Activated CD4-positive, alpha-beta T cell treated with anti-CD3 and anti-CD28 coated beads for 36 hours (primary cell): ENCODE results near the gene TSFM. TPM values are rescaled to one million over a fixed set of nuclear protein-coding genes. Genes with fewer than 3 reads are reported as not detected.

Experiments used
- ATAC-seq: fragments of 200-7000 bp; cut with Tn5 transposase; one replicate; pipeline ENCODE4 v1.10.0; 2021; ENCODE audit warnings: mild to moderate bottlenecking, moderate library complexity
- CTCF ChIA-PET: fragments of 350-600 bp; sonication (Branson Sonifier 250); formaldehyde crosslinking; loops from one replicate; lab custom pipeline; 2021; ENCODE audit warnings: antibody characterized with exemption; lab: Charles Lee
- POLR2A ChIA-PET: fragments of 350-600 bp; sonication (Branson Sonifier 250); formaldehyde crosslinking; loops from one replicate; lab custom pipeline; 2021; ENCODE audit warnings: antibody characterized with exemption, inconsistent platforms; lab: Charles Lee
- DNase-seq: peaks from one replicate; pipeline ENCODE4 v3.0.0-alpha.2; 2020
- H3K27ac Mint-ChIP-seq: one replicate; pipeline ENCODE4 v1.8.0; 2021; ENCODE audit warnings: mixed read lengths
- H3K27me3 Mint-ChIP-seq: one replicate; pipeline ENCODE4 v1.8.0; 2021; ENCODE audit warnings: mixed read lengths
- H3K36me3 Mint-ChIP-seq: one replicate; pipeline ENCODE4 v1.8.0; 2021; ENCODE audit warnings: low read depth, mixed read lengths
- H3K4me1 Mint-ChIP-seq: one replicate; pipeline ENCODE4 v1.8.0; 2021; ENCODE audit warnings: mixed read lengths
- H3K4me3 Mint-ChIP-seq: one replicate; pipeline ENCODE4 v1.8.0; 2021; ENCODE audit warnings: mild to moderate bottlenecking, moderate library complexity, mixed read lengths
- H3K9me3 Mint-ChIP-seq: one replicate; pipeline ENCODE4 v1.8.0; 2021; ENCODE audit warnings: low read depth, mixed read lengths
- intact Hi-C, 2 experiments: fragments of 100-400 bp; cut with DNase I in 1 of 2; cut with micrococcal nuclease in 1 of 2; formaldehyde crosslinking; loops; one replicate each; pipeline versions ENCODE4 v1.14.2 to v1.15.1; 2022 to 2024; cut with DNase I, micrococcal nuclease
- total RNA-seq, 2 experiments: library from RNA; stranded (reverse); gene quantifications; one replicate each; pipeline ENCODE4 v1.2.3, GENCODE V29; 2021

The TSFM gene
- total RNA-seq, 2 experiments from 2014 or later = 30.7 to 56.9 TPM

- H3K36me3 Mint-ChIP-seq = peaks cover 22% of the 10 kb centered on the region
Measured at GRCh38 chr12:57779736-57780135, 2.9 kb upstream of the TSFM start.

GRCh38 chr12:57780284-57780897 lies 2.2 kb upstream of the TSFM start:
- peaks cover 22% of the 10 kb centered on the region for H3K36me3 Mint-ChIP-seq
- POLR2A ChIA-PET = no interaction called here
- CTCF ChIA-PET = interaction anchor here (1.1 to 1.7 kb wide), 4 partner anchors 21 to 124 kb away, joined by 3 to 4 read pairs (median 4); no protein-coding TSS in a partner anchor
- H3K4me3 Mint-ChIP-seq = no peak overlapping the region
- H3K27ac Mint-ChIP-seq = no peak overlapping the region
- H3K27me3 Mint-ChIP-seq = no peaks in the 10 kb centered on the region
- DNase-seq (no peak), ATAC-seq (no peak)
- intact Hi-C loops = loop anchor here in 1 of 2 experiments (5.0 kb wide), 1 partner anchor 67 kb away; the partner anchor contains the start of gene CTDSP2
- H3K9me3 Mint-ChIP-seq = no peaks in the 10 kb centered on the region
- H3K4me1 Mint-ChIP-seq = peaks cover 37% of the 10 kb centered on the region

More at GRCh38 chr12:57779736-57780135, 2.9 kb upstream of the TSFM start:
- CTCF ChIA-PET = interaction anchor here (0.6 to 2.7 kb wide), 9 partner anchors 14 to 137 kb away, joined by 3 to 15 read pairs (median 4); no protein-coding TSS in a partner anchor
- Mint-ChIP-seq H3K9me3 (no peaks in the 10 kb centered on the region), H3K4me3 (no peak overlapping the region), H3K27ac (peak overlapping the region; percentile 17), H3K27me3 (no peaks in the 10 kb centered on the region), H3K4me1 (peaks cover 37% of the 10 kb centered on the region)
- ATAC-seq (no peak), DNase-seq (no peak)
- intact Hi-C loops = loop anchor here in 1 of 2 experiments (5.0 kb wide), 1 partner anchor 68 kb away; the partner anchor contains the start of gene CTDSP2
- POLR2A ChIA-PET = no interaction called here

- Mint-ChIP-seq H3K4me1 (peaks cover 35% of the 10 kb centered on the region), H3K27ac (peak overlapping the region; percentile 98), H3K4me3 (no peak overlapping the region), H3K36me3 (peaks cover 16% of the 10 kb centered on the region), H3K9me3 (no peaks in the 10 kb centered on the region), H3K27me3 (no peaks in the 10 kb centered on the region)
- intact Hi-C loops = loop anchor here in 1 of 2 experiments (5.0 kb wide), 1 partner anchor 66 kb away; the partner anchor contains the start of gene CTDSP2
- DNase-seq (no peak), ATAC-seq (no peak)
- ChIA-PET POLR2A (no interaction called here), CTCF (interaction anchor here (0.7 to 3.8 kb wide), 16 partner anchors 9 to 606 kb away, joined by 3 to 24 read pairs (median 4); partner anchors contain the start of genes EEF1AKMT3, METTL1 and TSPAN31)
Measured at GRCh38 chr12:57781244-57781643, 1.3 kb upstream of the TSFM start.

- CTCF ChIA-PET = interaction anchor here (0.7 to 3.8 kb wide), 13 partner anchors 9 to 606 kb away, joined by 3 to 24 read pairs (median 4); partner anchors contain the start of genes EEF1AKMT3, METTL1 and TSPAN31
- H3K36me3 Mint-ChIP-seq = peaks cover 15% of the 10 kb centered on the region
- H3K4me3 Mint-ChIP-seq = peak overlapping the region; percentile 98
- no peak for ATAC-seq
- peak overlapping the region; percentile 98 for H3K27ac Mint-ChIP-seq
- POLR2A ChIA-PET = interaction anchor here (1.1 kb wide), 1 partner anchor 160 kb away, joined by 3 read pairs; the partner anchor contains the start of gene ATP23
- DNase-seq = no peak
- peaks cover 35% of the 10 kb centered on the region for H3K4me1 Mint-ChIP-seq
- no peaks in the 10 kb centered on the region for H3K9me3 Mint-ChIP-seq
- intact Hi-C loops = loop anchor here (1.0 to 5.0 kb wide), 6 partner anchors 10 to 159 kb away; partner anchors contain the start of genes CTDSP2 (in 2 of the 2), EEF1AKMT3 (in 2 of the 2), METTL1 (in 2 of the 2) and ATP23 (in 1 of the 2)
- no peaks in the 10 kb centered on the region for H3K27me3 Mint-ChIP-seq
Measured at GRCh38 chr12:57781801-57782200, 786 bp upstream of the TSFM start.

DNA sequence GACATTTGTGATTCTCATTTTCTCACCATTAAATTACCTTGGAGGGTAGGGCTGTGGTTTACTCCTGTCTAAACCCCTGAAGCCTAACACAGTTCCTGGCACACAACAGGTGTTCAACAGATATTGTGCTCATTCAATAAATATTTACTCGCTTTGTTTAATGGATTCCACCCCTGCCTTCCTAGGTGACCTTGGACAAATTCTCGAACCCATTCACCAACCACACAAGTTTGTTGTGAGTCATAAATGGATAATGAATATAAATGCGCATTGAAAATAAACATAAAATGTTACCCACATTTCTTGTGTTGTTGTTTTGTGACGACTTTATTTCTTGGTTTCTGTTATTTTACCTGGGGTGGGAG lies 362 bp upstream of the TSFM start:
- ChIA-PET POLR2A (interaction anchor here (1.1 kb wide), 1 partner anchor 159 kb away, joined by 3 read pairs; the partner anchor contains the start of gene ATP23), CTCF (interaction anchor here (0.9 to 3.8 kb wide), 17 partner anchors 10 to 607 kb away, joined by 3 to 24 read pairs (median 4); partner anchors contain the start of genes EEF1AKMT3, METTL1 and TSPAN31)
- Mint-ChIP-seq H3K27me3 (no peaks in the 10 kb centered on the region), H3K36me3 (peaks cover 16% of the 10 kb centered on the region), H3K9me3 (no peaks in the 10 kb centered on the region), H3K27ac (peak overlapping the region; percentile 98), H3K4me3 (peak overlapping the region; percentile 98), H3K4me1 (peaks cover 35% of the 10 kb centered on the region)
- peak; percentile 2 for ATAC-seq
- intact Hi-C loops = loop anchor here (1.0 to 5.0 kb wide), 6 partner anchors 10 to 159 kb away; partner anchors contain the start of genes CTDSP2 (in 2 of the 2), EEF1AKMT3 (in 2 of the 2), METTL1 (in 2 of the 2) and ATP23 (in 1 of the 2)
- DNase-seq = no peak

- intact Hi-C loops = loop anchor here (2.0 to 5.0 kb wide), 2 partner anchors 64 to 157 kb away; partner anchors contain the start of genes ATP23 (in 1 of the 2) and CTDSP2 (in 1 of the 2)
- no peaks in the 10 kb centered on the region for H3K27me3 Mint-ChIP-seq
- ATAC-seq = no peak
- ChIA-PET POLR2A (interaction anchor here (0.9 kb wide), 1 partner anchor 11 kb away, joined by 5 read pairs; the partner anchor contains the start of genes EEF1AKMT3 and METTL1), CTCF (interaction anchor here (0.9 to 3.8 kb wide), 21 partner anchors 10 to 151 kb away, joined by 3 to 24 read pairs (median 4); partner anchors contain the start of genes AVIL, EEF1AKMT3, METTL1 and TSPAN31)
- H3K36me3 Mint-ChIP-seq = peaks cover 16% of the 10 kb centered on the region
- H3K27ac Mint-ChIP-seq = peak overlapping the region; percentile 98
- H3K9me3 Mint-ChIP-seq = no peaks in the 10 kb centered on the region
- no peak for DNase-seq
- peak overlapping the region; percentile 98 for H3K4me3 Mint-ChIP-seq
- peaks cover 35% of the 10 kb centered on the region for H3K4me1 Mint-ChIP-seq
Measured at GRCh38 chr12:57783466-57783801, 847 bp downstream of the TSFM start.

DNA sequence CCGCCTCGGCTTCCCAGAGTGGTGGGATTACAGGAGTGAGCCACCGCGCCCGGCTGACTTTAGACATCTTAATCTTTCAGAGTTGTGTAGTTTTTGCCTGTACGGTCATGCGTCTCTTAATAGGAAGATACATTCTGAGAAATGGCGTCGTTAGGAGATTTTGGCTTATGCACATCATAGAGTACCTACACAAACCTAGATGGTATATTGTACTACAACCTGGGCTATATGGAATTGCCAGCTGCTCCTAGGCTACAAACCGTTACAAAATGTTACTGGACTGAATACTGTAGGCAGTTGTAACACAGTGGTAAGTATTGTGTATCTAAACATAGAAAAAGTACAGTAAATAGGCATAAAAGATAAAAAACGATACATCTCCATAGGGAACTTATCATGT lies 1.3 kb downstream of the TSFM start:
- H3K27ac Mint-ChIP-seq = peak overlapping the region; percentile 51
- POLR2A ChIA-PET = interaction anchor here (1.4 kb wide), 1 partner anchor 18 kb away, joined by 3 read pairs; no protein-coding TSS in a partner anchor

DNA sequence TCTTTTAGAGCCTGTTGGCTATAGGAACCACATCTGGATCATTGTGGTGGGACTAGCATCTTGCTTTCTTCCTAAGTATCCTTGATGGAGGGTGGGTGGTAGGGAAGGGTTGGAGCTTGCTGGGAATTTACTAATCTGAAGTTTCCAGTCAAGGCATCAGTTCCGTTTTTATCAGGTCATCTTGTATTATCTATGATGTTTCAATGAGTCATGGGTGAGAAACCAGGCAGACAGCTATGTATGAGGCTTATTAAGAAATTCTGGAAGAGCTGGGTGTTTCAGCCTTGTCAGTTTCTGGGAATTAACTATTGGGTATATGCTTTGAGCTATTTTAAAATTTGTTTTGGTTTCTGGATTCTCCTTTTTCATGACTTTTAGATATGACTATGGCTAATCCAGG lies 11.3 kb downstream of the TSFM start:
- H3K9me3 Mint-ChIP-seq = no peaks in the 10 kb centered on the region
- peaks cover 13% of the 10 kb centered on the region for H3K4me1 Mint-ChIP-seq
- H3K27ac Mint-ChIP-seq = peak overlapping the region; percentile 69
- POLR2A ChIA-PET = interaction anchor here (0.6 to 0.7 kb wide), 2 partner anchors 100 to 139 kb away, joined by 3 to 7 read pairs; no protein-coding TSS in a partner anchor
- DNase-seq (no peak), ATAC-seq (peak; percentile 33)
- H3K36me3 Mint-ChIP-seq = peaks cover 40% of the 10 kb centered on the region
- no peaks in the 10 kb centered on the region for H3K27me3 Mint-ChIP-seq
- H3K4me3 Mint-ChIP-seq = no peak overlapping the region
- intact Hi-C loops = no loop called here
- CTCF ChIA-PET = interaction anchor here (0.6 to 3.2 kb wide), 7 partner anchors 9 to 151 kb away, joined by 3 to 17 read pairs (median 4); partner anchors contain the start of gene TSFM

More for the DNA sequence above, 1.3 kb downstream of the TSFM start:
- peaks cover 16% of the 10 kb centered on the region for H3K36me3 Mint-ChIP-seq
- H3K27me3 Mint-ChIP-seq = no peaks in the 10 kb centered on the region
- peak overlapping the region; percentile 98 for H3K4me3 Mint-ChIP-seq
- H3K4me1 Mint-ChIP-seq = peaks cover 35% of the 10 kb centered on the region
- intact Hi-C loops = loop anchor here (2.0 to 5.0 kb wide), 2 partner anchors 63 to 157 kb away; partner anchors contain the start of genes ATP23 (in 1 of the 2) and CTDSP2 (in 1 of the 2)
- H3K9me3 Mint-ChIP-seq = no peaks in the 10 kb centered on the region
- CTCF ChIA-PET = interaction anchor here (0.9 to 3.8 kb wide), 11 partner anchors 12 to 151 kb away, joined by 3 to 24 read pairs (median 4); partner anchors contain the start of genes EEF1AKMT3 and METTL1
- ATAC-seq (no peak), DNase-seq (no peak)

GRCh38 chr12:57795354-57795753 lies 12.8 kb downstream of the TSFM start:
- intact Hi-C loops = no loop called here
- Mint-ChIP-seq H3K27me3 (no peaks in the 10 kb centered on the region), H3K4me1 (peaks cover 13% of the 10 kb centered on the region), H3K9me3 (no peaks in the 10 kb centered on the region), H3K27ac (no peak overlapping the region), H3K36me3 (peaks cover 40% of the 10 kb centered on the region), H3K4me3 (no peak overlapping the region)
- ChIA-PET POLR2A (no interaction called here), CTCF (interaction anchor here (0.6 kb wide), 1 partner anchor 163 kb away, joined by 3 read pairs; no protein-coding TSS in a partner anchor)
- no peak for DNase-seq
- ATAC-seq = peak; percentile 36

DNA sequence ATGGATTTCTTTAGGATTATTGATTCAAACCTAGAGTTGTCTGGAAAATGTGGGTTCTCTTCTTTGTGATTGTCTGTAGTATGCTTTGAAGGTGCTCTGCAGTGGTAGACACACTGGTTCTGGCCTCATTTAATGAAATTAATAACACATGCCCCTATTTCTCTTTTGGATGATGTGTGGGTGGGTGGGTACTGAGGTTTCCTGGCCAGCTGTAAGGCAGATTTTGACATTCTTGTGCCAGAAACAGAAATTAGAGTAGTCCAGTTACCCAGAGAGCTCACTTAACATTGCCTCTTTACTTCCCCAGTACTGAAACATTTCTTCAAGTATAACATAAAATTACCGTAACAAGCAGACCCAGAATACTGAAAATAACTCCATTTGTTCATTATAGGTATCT lies 14.4 kb downstream of the TSFM start:
- intact Hi-C loops = no loop called here
- Mint-ChIP-seq H3K27ac (no peak overlapping the region), H3K27me3 (no peaks in the 10 kb centered on the region), H3K4me3 (no peak overlapping the region), H3K36me3 (peaks cover 38% of the 10 kb centered on the region), H3K4me1 (peaks cover 13% of the 10 kb centered on the region), H3K9me3 (no peaks in the 10 kb centered on the region)
- ChIA-PET POLR2A (no interaction called here), CTCF (interaction anchor here (0.5 to 1.3 kb wide), 7 partner anchors 9 to 46 kb away, joined by 3 to 5 read pairs (median 3); partner anchors contain the start of gene TSFM)
- no peak for DNase-seq
- no peak for ATAC-seq
